ENCODE measurements around the gene JAZF1. TPM values are rescaled to one million over a fixed set of nuclear protein-coding genes. Genes with fewer than 3 reads are reported as not detected.
"Not testable (repeated sequence)": the region's sequence is repeated elsewhere in the genome, so short reads cannot be mapped to it uniquely, and the experiment has no call there.

Gene JAZF1
- total RNA-seq, 4 donors from 2014 or later = 12.7 to 19.2 (median 14.7) TPM

- DNase-seq = no peak
- WGBS, 2 donors = 81 to 88% methylated on average over 14 of the region's 14 CpGs
- TF ChIP-seq, protein P1, sequence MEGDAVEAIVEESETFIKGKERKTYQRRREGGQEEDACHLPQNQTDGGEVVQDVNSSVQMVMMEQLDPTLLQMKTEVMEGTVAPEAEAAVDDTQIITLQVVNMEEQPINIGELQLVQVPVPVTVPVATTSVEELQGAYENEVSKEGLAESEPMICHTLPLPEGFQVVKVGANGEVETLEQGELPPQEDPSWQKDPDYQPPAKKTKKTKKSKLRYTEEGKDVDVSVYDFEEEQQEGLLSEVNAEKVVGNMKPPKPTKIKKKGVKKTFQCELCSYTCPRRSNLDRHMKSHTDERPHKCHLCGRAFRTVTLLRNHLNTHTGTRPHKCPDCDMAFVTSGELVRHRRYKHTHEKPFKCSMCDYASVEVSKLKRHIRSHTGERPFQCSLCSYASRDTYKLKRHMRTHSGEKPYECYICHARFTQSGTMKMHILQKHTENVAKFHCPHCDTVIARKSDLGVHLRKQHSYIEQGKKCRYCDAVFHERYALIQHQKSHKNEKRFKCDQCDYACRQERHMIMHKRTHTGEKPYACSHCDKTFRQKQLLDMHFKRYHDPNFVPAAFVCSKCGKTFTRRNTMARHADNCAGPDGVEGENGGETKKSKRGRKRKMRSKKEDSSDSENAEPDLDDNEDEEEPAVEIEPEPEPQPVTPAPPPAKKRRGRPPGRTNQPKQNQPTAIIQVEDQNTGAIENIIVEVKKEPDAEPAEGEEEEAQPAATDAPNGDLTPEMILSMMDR (IDR thresholded peaks at IDR 0.05) = no peak
- TF ChIP-seq POLR2A (IDR thresholded peaks at IDR 0.05) = no peak
- H3K27ac ChIP-seq = no peak overlapping the region
- intact Hi-C loops (cut with DNase I) = loop anchor here (10.0 kb wide), 1 partner anchor 718 kb away; the partner anchor contains the start of gene HOXA13
- H3K4me1 ChIP-seq = no peaks in the 10 kb centered on the region
- no peaks in the 10 kb centered on the region for H3K27me3 ChIP-seq
- H3K4me3 ChIP-seq (replicated peaks in 1 of 3) = no peak overlapping the region
- H3K9me3 ChIP-seq = no peaks in the 10 kb centered on the region
- H3K36me3 ChIP-seq = no peaks in the 10 kb centered on the region
Measured at GRCh38 chr7:27922907-27923641, 257.5 kb downstream of the JAZF1 start.

- H3K4me1 ChIP-seq; DNase-seq; H3K4me3 ChIP-seq (replicated peaks in 1 of 3); H3K27ac ChIP-seq; H3K27me3 ChIP-seq; H3K36me3 ChIP-seq; H3K9me3 ChIP-seq: not testable (repeated sequence)
- intact Hi-C loops (cut with DNase I) = loop anchor here (10.0 kb wide), 1 partner anchor 718 kb away; the partner anchor contains the start of gene HOXA13
- 97 to 98% methylated on average over 8 of the region's 8 CpGs for WGBS, 2 donors
Measured at GRCh38 chr7:27922389-27922788, 258.2 kb downstream of the JAZF1 start.

- 69 to 71% methylated on average over 7 of the region's 7 CpGs for WGBS, 2 donors
- TF ChIP-seq, protein P1 (IDR thresholded peaks at IDR 0.05) = peak in 4 of 6 experiments; percentile 52 to 81 (median 62)
- no peak for TF ChIP-seq POLR2A (IDR thresholded peaks at IDR 0.05)
- no peaks in the 10 kb centered on the region for H3K36me3 ChIP-seq
- peak; percentile 15 to 18 for DNase-seq
- intact Hi-C loops (cut with DNase I) = loop anchor here (10.0 kb wide), 1 partner anchor 716 kb away; the partner anchor contains the start of gene HOXA13
- no peak overlapping the region for H3K27ac ChIP-seq
- H3K27me3 ChIP-seq = no peaks in the 10 kb centered on the region
- no peaks in the 10 kb centered on the region for H3K4me1 ChIP-seq
- H3K9me3 ChIP-seq = no peaks in the 10 kb centered on the region
- no peak overlapping the region for H3K4me3 ChIP-seq (replicated peaks in 1 of 3)
Measured at GRCh38 chr7:27921081-27921836, 259.3 kb downstream of the JAZF1 start.

GRCh38 chr7:27920281-27920946, 260.2 kb downstream of the JAZF1 start:
- Histone ChIP-seq H3K27me3 (no peaks in the 10 kb centered on the region), H3K4me1 (no peaks in the 10 kb centered on the region), H3K4me3 (replicated peaks in 1 of 3) (no peak overlapping the region), H3K9me3 (no peaks in the 10 kb centered on the region), H3K36me3 (no peaks in the 10 kb centered on the region), H3K27ac (no peak overlapping the region)
- intact Hi-C loops (cut with DNase I) = loop anchor here (10.0 kb wide), 1 partner anchor 716 kb away; the partner anchor contains the start of gene HOXA13
- DNase-seq = no peak
- 87 to 88% methylated on average over 8 of the region's 8 CpGs for WGBS, 2 donors
- TF ChIP-seq POLR2A (IDR thresholded peaks at IDR 0.05) = no peak
- TF ChIP-seq, protein P1 (IDR thresholded peaks at IDR 0.05) = no peak

DNA sequence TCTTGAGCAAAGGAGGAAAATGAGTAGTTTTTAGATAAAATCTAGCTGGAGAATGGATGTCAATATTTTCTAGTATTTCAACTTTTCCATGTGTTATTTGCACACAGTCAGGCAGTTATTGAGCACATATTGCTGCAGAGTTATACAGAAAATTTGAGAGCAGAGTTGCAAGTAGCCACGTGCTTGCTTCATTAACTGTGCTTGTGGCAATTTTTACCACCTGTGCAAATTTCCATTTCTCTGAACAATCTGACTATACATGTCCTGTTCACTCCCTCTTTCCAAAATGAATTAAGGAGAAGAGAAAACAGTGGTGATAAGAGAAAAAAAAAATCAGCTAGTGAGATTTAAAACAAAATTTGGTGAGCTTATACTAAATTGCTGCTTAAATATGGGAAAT, 262.1 kb downstream of the JAZF1 start:
- intact Hi-C loops (cut with DNase I) = no loop called here
- H3K36me3 ChIP-seq = no peaks in the 10 kb centered on the region
- 95 to 98% methylated on average over 1 of the region's 1 CpG for WGBS, 2 donors
- H3K27ac ChIP-seq = no peak overlapping the region
- no peaks in the 10 kb centered on the region for H3K9me3 ChIP-seq
- TF ChIP-seq POLR2A (IDR thresholded peaks at IDR 0.05) = no peak
- TF ChIP-seq, protein P1 (IDR thresholded peaks at IDR 0.05) = no peak
- no peak for DNase-seq
- no peak overlapping the region for H3K4me3 ChIP-seq (replicated peaks in 1 of 3)
- H3K4me1 ChIP-seq = no peaks in the 10 kb centered on the region
- H3K27me3 ChIP-seq = no peaks in the 10 kb centered on the region
